Keratinocyte (primary cell): Measurements from ENCODE around the gene SLC35E2B.
"Not testable (repeated sequence)": the region's sequence is repeated elsewhere in the genome, so short reads cannot be mapped to it uniquely, and the experiment has no call there.

Experiments
- EZH2 ChIP-seq: IDR thresholded peaks from one replicate; pipeline ENCODE4 v1.6.1; 2012; ENCODE audit warnings: inconsistent platforms, mild to moderate bottlenecking, low read length, moderate library complexity
- TF ChIP-seq, protein P1 (sequence below), 3 experiments: IDR thresholded peaks in 1 of 3; conservative IDR thresholded peaks in 1 of 3; optimal IDR thresholded peaks in 1 of 3; 2 replicates in 2 of 3; 3 replicates in 1 of 3; pipeline versions ENCODE3 to v1.5.1; 2011; ENCODE audit warnings: low read length in 3 of 3, mild to moderate bottlenecking in 3 of 3, moderate library complexity in 2 of 3, control low read depth in 1 of 3, inconsistent platforms in 1 of 3; ENCODE audit not compliant: insufficient read depth in 2 of 3; ENCODE audit errors: extremely low read depth in 1 of 3

DNA sequence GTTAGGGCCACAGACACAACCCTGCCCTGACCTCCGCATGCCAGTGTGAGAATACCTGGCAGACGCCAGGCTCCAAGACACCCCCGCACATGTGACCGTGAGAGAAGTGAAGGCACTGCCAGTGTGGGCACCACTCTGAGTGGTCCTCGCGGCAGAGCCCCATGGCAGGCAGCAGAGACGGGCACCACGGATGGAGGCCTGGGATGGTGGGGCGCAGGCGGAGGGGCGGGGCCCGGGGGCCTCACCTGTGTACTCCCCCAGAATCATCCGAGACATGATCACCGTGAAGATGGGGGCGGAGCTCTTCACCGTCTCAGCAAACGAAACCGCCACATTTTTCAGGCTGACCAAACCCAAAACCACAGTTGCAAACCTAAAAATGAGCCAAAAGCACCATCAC is 17.4 kb downstream of the SLC35E2B start:
- TF ChIP-seq, protein P1, sequence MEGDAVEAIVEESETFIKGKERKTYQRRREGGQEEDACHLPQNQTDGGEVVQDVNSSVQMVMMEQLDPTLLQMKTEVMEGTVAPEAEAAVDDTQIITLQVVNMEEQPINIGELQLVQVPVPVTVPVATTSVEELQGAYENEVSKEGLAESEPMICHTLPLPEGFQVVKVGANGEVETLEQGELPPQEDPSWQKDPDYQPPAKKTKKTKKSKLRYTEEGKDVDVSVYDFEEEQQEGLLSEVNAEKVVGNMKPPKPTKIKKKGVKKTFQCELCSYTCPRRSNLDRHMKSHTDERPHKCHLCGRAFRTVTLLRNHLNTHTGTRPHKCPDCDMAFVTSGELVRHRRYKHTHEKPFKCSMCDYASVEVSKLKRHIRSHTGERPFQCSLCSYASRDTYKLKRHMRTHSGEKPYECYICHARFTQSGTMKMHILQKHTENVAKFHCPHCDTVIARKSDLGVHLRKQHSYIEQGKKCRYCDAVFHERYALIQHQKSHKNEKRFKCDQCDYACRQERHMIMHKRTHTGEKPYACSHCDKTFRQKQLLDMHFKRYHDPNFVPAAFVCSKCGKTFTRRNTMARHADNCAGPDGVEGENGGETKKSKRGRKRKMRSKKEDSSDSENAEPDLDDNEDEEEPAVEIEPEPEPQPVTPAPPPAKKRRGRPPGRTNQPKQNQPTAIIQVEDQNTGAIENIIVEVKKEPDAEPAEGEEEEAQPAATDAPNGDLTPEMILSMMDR (optimal IDR thresholded peaks at IDR 0.05 in 1 of 3, IDR thresholded peaks at IDR 0.05 in 1 of 3, conservative IDR thresholded peaks at IDR 0.05 in 1 of 3; ENCODE audit: extremely low read depth in 1 of 3, insufficient read depth in 2 of 3, low read length in 3 of 3): not testable (repeated sequence)
- TF ChIP-seq EZH2: not testable (repeated sequence)
